Activated CD8-positive, alpha-beta memory T cell treated with anti-CD3 and anti-CD28 coated beads for 48 hours (primary cell): ENCODE results near the gene DNPEP.
"Not testable (repeated sequence)": the region's sequence is repeated elsewhere in the genome, so short reads cannot be mapped to it uniquely, and the experiment has no call there.

Source experiments
- DNase-seq, 3 experiments: peaks; one replicate each; pipeline ENCODE4 v3.0.0-alpha.2; 2020; ENCODE audit warnings: low read depth in 2 of 3, low spot score in 2 of 3

Gene DNPEP

DNA sequence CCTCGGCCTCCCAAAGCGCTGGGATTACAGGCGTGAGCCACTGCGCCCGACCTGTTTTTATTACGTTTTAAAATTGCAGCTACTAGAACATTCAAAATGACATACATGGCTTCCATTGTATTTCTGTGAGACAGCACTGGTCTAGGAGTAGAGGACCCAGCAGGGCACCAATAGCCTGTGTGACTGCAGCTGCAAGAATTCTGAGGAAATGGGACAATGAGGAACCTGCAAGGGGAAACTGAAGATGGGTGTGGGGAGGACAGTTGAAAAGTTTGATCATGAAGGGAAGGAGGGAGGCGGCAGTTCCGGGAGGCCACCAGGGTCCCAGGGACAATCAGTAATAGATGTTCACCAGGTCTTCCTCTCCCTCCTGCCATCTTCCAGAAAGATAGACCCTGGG is 13.9 kb upstream of the DNPEP start:
- no peak for DNase-seq

DNA sequence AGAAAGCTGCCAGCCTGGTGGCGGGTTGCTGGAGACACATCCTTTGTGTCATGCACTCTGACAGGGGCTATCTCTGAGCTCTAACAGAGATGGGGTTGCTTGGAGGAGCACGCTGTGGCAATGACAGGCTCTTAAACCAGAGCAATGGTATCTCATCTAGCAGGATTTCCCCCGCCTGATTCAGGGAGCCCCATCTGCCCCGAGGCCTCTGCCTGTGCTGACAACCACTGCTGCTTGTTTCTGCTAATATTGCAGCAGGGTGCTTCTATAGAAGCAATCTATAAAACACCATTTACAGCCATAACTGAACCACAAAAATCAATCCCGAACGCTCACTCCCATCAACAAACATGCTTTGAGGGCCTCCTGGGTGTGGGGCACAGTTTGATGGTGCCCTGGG is 12.8 kb upstream of the DNPEP start:
- DNase-seq = no peak

DNA sequence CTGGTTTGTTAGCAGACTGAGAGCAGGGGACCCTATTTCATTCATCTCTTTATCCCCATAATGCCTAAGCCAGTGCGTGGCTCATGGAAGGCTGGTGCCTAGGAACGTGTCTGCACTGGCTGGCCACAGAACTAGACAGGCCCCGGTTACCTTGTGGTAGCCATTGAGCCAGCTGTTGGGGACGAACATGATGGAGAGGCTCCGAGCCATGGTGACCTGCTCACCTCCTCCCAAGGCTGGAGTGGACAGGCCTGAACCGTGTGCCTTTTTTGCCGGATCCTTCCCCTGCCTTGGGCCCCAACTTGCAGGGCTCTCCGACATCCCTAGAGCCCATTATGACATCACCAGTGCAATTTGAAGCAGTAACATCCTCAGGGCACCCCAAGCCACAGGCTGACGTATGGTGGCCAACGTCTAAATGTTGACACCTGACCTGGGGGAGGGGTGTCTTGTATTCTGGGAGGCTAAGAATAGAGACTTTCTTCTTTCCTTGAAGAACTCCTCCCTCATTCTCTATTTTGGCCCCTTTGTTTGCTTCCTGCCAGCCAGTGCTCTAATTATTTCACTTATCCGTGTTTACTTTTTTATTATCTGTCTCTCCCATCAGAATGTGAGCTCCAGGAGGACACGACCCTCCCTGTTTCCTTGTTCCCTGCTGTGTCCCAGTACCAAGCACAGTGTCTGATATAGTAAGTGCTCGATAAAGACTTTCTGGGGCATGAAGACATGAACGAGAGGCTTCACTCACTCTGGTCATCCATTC is 12.2 kb upstream of the DNPEP start:
- DNase-seq = no peak

DNA sequence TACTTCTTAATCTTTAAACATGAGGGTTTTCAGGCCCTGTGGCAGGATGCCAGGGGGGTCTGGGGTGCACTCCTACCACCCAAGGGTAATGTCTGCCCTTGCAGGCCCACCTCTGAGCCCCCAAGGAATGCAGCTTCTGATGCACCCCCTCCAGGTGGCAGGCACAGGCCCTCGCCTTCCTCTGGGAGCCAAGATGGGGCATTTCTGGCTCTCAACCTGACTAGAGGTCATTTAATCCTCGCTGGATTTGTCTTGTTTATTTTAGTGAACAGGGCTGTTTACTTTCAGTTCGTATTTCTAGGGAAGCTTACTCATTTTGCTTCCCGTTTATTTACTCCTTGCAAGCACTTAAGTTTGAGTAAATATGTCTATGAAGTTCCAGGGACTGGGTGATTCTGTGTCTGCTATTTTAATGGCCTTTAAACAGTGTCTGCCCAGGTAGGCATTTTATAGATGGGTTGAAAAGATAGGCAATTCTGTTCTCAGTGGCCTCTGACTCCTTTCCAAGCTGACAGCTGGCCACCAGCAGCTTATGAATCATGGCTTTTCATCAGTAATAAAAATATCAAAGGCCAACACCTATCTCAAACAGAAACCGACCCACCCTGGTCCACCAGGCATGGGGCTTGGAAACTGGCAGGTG is 11.1 kb upstream of the DNPEP start:
- DNase-seq = no peak

DNA sequence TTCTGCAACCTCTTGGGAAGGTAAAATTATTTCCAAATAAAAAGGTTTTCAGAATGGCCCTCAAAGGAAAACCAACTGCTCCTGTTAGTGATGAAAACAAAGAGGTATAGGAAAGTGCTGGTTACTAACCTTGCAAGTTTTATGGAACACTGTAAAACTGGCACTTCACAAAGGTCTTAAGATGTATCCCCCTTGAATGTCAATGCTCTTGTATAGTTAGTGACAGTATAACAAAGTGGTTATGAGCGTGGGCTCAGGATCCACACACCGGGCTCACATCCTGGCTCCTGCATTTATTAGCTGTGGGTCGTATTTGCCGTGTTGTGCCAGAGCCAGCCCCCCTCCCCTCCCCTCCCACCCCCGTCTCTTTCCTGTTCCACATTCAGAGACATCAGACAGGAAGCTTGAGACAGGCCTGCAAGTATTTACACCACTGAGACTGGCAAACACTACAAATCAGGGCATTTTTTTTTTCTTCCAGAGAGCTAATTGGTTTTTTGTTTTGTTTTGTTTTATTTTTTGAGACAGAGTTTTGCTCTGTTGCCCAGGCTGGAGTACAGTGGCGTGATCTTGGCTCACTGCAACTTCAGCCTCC is 9.2 kb upstream of the DNPEP start:
- no peak for DNase-seq

DNA sequence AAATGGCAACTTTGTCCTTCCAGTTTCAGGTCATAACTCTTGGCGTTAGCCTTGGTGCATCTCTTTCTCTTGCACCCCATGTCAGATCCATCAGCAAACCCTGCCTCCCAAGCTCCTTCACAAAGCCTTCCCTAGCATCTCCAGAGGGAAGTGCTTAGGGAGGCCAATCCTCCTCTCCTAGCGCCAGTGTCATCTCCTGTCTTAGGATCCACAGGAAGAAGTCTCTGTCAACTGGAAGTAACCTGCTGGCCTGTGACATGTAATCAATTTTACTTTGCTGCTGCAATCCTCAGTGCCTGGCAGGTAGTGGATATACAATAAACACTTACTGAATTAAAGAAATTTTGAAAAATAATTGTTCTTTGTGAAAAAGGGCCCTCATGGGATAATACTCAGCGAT is 7.9 kb upstream of the DNPEP start:
- DNase-seq = no peak

DNA sequence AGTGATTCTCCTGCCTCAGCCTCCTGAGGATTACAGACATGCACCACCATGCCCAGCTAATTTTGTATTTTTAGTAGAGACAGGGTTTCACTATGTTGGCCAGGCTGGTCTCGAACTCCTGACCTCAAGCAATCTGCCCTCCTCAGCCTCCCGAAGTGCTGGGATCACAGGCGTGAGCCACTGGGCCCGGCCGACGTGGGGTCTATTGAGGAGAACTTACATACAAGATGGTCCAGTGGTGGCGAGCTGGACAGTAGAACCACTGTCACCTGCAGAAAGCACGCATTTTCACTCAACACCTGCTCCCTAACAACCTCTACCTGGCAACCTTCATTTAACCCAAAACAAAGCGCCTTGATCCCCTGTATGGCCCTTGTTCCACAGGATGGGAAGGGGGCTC is 7.3 kb upstream of the DNPEP start:
- not testable (repeated sequence) for DNase-seq

DNA sequence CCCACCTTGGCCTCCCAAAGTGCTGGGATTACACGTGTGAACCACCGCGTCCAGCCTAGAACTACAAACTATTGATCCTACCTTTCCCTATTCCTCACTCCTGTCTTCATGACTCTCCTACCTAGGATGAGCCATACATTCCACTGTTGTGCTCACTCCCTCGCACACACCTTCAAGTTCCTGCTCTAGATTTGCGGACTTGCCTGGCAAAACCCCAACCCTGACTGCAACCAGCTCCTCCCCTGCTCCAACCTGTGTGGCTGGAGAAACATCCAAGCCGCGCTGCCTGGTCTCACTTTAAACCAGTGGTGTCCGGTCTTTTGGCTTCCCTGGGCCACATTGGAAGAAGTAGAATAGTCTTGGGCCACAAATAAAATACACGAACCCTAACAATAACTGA is 5.0 kb upstream of the DNPEP start:
- no peak for DNase-seq

DNA sequence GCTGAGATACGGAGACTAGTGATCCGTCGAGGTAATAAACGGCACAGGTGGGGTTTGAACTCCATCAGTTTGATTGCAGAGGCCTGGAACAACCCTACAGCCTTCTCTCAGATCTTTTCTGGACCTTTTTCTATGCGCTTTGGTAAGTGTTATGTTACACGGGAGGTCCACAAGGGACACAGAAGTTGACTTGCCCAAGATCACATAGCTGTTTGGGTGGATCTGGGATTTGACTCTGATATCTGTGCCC is 1.1 kb upstream of the DNPEP start:
- no peak for DNase-seq

DNA sequence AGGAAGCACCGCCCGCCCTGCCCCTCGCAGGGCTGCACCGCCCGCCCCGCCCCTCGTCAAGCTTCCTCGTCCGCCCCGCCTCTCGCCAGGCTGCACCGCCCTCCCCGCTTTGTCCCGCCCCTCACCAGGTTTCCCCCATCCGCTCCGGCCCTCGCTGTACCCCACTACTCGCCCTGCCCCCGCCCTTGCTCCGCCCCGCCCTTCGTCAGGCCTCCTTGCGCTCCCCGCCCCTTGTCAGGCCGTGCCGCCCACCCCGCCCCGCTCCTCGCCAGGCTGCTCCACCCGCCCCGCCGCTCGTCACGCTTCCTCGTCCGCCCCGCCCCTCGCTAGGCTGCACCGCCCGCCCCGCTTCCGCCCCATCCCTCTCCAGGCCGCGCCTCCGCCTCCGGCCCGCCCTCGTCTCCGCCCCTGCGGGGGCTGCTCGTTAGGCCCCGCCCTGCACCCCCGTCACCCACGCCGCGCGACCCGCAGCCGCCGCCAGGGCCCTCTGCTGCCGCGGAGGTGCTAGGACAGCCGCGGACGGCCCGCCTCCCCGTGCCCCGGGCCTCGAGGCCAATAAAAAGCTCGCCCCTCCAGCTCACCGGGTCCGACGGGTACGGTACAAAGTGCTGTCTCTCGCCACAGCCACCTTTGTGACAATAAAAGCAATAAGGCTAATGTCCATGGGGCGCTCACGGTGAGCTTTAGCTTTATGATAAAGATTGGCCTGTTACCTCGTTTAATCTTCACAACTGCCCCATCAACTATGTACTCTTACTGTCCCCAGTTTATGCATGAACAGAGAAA is 602 bp upstream of the DNPEP start:
- DNase-seq = peak; percentile 96 to 98 (median 97)

DNA sequence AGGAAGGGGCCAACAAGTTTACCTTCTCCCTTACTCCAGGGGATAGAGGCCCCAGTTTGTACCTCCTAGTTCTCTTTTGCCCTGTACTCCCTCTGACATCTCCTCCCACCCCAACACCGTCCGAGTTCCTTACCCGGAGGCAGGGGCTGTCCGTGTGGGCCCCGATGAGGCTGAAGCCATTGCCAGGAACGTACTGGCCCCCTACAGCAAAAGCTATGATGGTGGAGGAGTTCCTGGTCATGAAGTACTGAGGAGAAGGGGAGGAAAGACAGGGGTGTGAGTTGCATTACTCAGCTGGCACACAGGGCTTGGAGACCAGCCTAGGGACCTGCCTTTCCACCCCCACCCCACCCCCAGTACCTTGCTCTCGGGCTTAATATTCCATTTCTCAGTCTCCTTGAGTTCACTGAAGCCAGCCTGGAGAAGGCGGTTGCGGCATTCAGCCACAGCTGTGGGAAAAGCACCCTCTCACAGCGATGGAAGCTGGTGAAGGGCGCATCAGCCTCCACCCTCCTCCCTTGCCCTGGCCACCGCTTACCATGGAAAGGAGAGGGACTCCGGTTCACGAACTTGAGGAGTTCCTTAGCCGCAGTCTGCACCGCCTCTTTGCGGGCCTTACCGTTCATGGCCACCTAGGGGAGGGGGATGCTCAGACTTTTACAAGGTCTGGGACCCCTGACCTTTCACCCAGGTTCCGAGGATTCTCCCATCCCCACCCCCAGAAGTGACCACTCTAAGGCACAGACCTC is 1.0 kb downstream of the DNPEP start:
- no peak for DNase-seq

DNA sequence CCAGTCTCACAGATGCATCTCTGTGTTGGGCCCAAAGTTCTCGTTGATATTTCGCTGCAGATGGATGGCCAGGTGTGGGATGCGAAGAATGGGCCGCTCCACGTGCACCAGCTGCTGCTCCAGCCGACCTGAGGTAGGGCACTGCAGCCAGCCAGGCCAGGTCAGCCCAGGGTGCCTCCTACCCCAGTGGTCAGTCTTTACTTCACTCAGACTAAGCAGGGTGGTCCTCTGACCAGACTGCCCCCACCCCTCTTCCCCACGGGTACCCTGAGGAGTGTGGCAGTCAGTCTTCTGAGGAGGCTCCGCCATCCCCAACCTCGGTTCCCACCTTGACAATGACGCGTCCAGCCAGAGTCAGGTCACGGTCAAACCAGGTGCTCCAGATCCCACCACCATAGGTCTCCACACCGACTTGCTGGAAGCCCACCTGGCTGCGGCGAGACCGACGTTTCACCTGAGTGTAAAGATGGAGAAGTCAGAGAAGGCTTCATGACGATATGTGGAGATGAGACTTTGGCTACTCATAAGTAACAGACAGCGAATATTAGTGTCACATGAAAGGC is 1.7 kb downstream of the DNPEP start:
- DNase-seq = no peak

DNA sequence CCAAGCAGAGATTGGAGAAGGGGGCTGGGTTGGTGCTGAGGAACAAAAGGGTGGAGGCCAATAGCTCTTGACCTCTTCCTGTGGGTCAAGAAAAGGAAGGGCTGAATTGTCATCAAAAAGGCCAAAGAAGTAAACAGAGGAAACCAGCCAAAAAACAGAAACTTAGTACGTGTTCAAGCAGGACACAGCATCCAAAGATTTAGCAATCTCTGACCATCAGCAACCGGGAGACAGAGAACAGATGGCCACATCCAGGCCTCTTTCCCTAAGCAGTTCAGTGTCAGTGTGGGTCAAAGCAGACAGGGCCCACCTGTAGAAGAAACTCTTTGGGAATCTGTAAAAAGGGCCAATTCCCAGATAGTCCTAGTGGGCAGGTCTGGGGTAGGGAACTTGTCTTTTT is 2.9 kb downstream of the DNPEP start:
- no peak for DNase-seq

DNA sequence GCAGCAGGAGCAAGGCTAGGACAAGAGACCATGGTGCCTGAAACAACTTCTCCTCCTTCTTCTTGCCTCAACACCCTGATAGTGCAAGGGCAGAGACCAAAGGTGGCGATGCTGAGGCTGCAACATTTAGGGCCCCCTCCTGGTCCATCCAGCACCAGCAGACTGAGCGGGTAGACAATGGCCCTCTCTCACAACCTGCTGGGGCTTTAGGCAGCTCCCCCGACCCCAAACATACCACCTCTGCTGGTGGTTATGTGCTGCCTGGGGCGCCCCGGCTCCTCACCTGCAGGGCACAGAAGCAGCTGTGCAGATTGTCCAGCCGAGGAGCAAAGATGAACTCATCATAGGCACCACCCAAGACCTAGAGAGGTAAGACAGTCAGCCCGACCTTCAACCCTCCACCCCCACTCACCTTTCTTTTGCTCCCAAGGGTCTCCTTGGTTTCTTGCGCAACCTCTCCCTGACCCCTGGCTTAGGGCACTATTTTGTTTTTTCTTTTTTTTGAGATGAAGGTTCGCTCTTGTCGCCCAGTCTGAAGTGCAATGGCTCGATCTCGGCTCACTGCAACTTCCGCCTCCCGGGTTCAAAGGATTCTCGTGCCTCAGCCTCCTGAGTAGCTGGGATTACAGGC is 3.5 kb downstream of the DNPEP start:
- DNase-seq = no peak

DNA sequence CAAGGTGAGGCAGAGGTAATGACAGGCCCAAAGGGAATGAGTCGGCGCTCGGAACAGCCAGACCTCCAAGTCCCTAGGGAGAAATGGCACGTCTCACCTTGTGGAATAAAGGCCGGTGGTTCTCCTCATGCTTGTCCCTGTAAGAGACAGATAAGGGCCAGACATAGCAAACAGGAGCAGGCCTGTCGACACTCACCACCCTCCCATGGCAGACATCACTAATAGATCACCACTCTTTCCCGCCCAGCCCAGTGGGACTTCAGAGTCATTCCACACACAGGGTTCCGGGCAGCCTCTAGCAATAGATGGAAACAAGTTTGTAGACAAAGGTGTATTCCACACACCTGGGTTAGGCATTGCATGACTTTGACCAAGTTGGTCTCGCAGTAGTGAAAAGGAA is 6.3 kb downstream of the DNPEP start:
- no peak for DNase-seq

DNA sequence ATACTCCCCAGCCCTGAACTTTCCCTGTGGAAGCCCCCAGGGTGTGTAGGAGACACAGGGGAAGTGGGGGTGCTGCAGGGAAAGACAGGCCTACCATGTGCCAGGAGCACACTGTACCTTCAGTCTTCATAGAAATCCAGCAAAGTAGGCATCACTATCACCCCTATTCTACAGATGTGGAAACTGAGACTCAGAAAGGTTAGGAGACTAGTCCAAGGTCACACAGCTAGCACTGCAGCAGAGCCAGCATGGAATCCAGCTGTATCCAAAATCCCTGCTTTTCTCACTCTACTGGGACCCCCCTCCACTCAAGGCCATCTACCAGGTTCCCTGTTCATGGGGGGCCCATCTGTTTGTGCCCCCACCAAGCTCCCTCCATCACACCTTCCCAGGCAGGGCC is 6.8 kb downstream of the DNPEP start:
- DNase-seq = no peak

DNA sequence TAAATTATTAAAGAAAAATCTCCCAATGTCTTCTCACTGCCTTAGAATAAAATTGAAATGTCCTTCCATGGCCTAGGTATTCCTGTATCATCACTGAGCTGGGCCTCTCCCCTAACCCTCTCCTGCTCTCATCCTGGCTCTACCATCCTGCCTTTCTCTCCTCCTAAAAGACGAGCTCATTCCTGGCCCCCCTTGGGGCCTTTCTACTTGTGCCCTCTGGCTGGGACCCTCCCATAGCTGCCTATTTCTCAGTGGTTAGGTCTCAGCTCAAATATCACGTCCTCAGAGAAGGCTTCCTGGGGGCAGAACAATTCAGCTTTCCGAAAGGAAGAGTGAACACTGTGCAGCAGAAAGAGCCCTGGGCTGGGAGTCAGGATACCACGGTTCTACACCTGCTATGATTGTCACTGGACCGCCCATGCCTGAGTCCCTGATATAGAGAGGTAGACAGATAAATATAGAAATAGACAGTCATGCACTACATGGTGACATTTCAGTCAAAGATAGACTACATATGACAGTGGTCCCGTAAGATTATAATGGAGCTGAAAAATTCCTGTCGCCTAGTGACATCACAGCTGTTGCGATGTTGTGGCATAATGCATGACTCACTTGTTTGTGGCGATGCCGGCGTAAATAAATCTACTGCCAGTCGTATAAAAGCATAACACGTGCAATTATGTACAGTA is 9.4 kb downstream of the DNPEP start:
- DNase-seq = no peak

DNA sequence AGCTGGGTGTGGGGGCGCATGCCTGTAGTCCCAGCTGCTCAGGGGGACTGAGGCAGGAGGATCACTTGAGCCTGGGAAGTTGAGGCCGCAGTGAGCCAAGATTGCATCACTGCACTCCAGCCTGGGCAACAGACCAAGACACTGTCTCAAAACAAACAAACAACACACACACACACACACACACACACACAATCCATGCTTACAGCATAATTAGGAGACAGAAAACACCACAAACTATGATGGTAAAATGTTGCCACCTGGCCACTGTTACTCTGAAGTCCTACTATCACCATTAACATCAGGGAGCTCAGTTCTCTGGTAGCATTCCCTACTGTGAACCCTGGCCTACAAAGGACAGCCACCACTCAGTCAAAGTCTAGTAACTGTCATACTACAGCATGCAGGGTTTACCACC is 18.3 kb downstream of the DNPEP start:
- DNase-seq = no peak

DNA sequence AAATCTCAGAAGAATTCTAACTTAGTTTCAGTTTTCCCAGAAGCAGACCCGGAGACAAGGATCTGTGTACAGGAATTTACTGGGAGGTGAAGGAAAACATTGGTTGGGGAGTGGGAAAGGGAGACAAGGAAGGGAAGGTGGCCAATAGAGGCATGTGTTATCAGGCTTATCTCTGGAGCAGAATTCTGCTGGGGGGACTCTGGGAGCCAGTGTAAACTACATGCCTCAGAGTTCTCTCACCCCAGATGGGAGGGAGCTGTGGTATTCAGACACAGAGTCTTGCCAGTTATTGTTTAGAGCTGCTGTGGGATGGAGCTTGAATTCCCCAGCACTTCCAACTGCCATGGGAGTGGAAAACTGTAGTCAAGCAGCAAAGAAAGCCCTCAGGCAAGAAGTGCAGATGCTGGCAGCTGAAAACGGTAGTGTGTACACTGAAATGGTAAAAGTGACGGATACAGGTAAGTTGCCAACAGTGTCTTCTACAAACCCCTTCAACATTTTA is 19.0 kb downstream of the DNPEP start:
- no peak for DNase-seq
